Germinal center (tissue), 1 donor: ENCODE results near the gene FOXP1.

ENCODE experiments used
- DNase-seq: peaks from one replicate; pipeline ENCODE4 v3.0.0; 2012; ENCODE audit warnings: mixed read lengths, low spot score

The FOXP1 gene

GRCh38 chr3:71235846-71236245, 347.7 kb downstream of the FOXP1 start:
- no peak for DNase-seq

- no peak for DNase-seq
Observed at GRCh38 chr3:71232895-71233294, 350.6 kb downstream of the FOXP1 start.

GRCh38 chr3:71232175-71232679, 351.3 kb downstream of the FOXP1 start:
- DNase-seq = no peak

GRCh38 chr3:71231680-71232079, 351.8 kb downstream of the FOXP1 start:
- DNase-seq = no peak

- DNase-seq = no peak
Observed at GRCh38 chr3:71229905-71230657, 353.4 kb downstream of the FOXP1 start.

- DNase-seq = no peak
Observed at GRCh38 chr3:71228156-71228866, 355.2 kb downstream of the FOXP1 start.

GRCh38 chr3:71227270-71227661, 356.3 kb downstream of the FOXP1 start:
- no peak for DNase-seq

- DNase-seq = peak; percentile 21
Observed at GRCh38 chr3:71226565-71227269, 356.8 kb downstream of the FOXP1 start.

GRCh38 chr3:71225951-71226564, 357.5 kb downstream of the FOXP1 start:
- no peak for DNase-seq

- DNase-seq = no peak
Observed at GRCh38 chr3:71225002-71225684, 358.4 kb downstream of the FOXP1 start.

- no peak for DNase-seq
Observed at GRCh38 chr3:71219744-71220638, 363.5 kb downstream of the FOXP1 start.

GRCh38 chr3:71218508-71218907, 365.0 kb downstream of the FOXP1 start:
- DNase-seq = no peak

GRCh38 chr3:71217640-71218222, 365.8 kb downstream of the FOXP1 start:
- DNase-seq = no peak

GRCh38 chr3:71215351-71215750, 368.2 kb downstream of the FOXP1 start:
- DNase-seq = no peak

- peak; percentile 14 for DNase-seq
Observed at GRCh38 chr3:71214797-71215196, 368.7 kb downstream of the FOXP1 start.

GRCh38 chr3:71214016-71214415, 369.5 kb downstream of the FOXP1 start:
- no peak for DNase-seq

GRCh38 chr3:71211083-71211482, 372.4 kb downstream of the FOXP1 start:
- DNase-seq = no peak

GRCh38 chr3:71210257-71211007, 373.1 kb downstream of the FOXP1 start:
- no peak for DNase-seq
